Right lobe of liver (tissue), 4 donors: ENCODE data around the gene DISP3.

Experiments
- CTCF ChIP-seq, 4 donors: fragments of 200-600 bp in 3 of 4; fragments of 450-650 bp in 1 of 4; IDR thresholded peaks; one replicate each; pipeline versions ENCODE4 v1.5.1 to v1.8.0; 2016 to 2022; ENCODE audit warnings: antibody characterized with exemption in 4 of 4, mild to moderate bottlenecking in 2 of 4
- POLR2A ChIP-seq: fragments of 450-650 bp; IDR thresholded peaks from one replicate; pipeline ENCODE4 v1.6.1; 2017; ENCODE audit warnings: antibody characterized with exemption, mild to moderate bottlenecking
- donor health status: DM: no; HTN: no; CAD: no.
- donor health status: DM: no; HTN: no; CAD: no.
- donor health status: DM: no; HTN: yes; CAD: no.

GRCh38 chr1:11463177-11463576 is 15.8 kb upstream of the DISP3 start:
- TF ChIP-seq CTCF (IDR thresholded peaks at IDR 0.05) (no peak), POLR2A (no peak)
